Liver (tissue), 9 donors: ENCODE data around the gene ZNF142. TPM values are rescaled to one million over a fixed set of nuclear protein-coding genes. Genes with fewer than 3 reads are reported as not detected.

Experiments
- DNase-seq: peaks from one replicate; pipeline ENCODE4 v3.0.0-alpha.2; 2017; ENCODE audit warnings: low spot score
- H3K27ac ChIP-seq, 2 donors: one replicate each; pipeline ENCODE4 v1.7.0; 2013; ENCODE audit warnings: inconsistent platforms in 2 of 2, low read length in 2 of 2, control low read depth in 1 of 2, low read depth in 1 of 2, mild to moderate bottlenecking in 1 of 2
- H3K27me3 ChIP-seq, 4 donors: one replicate each; pipeline versions ENCODE4 v1.6.1 to v1.7.0; 2013; ENCODE audit warnings: low read length in 3 of 4, inconsistent platforms in 1 of 4, mild to moderate bottlenecking in 1 of 4, moderate library complexity in 1 of 4; ENCODE audit not compliant: control insufficient read depth in 4 of 4, insufficient read depth in 4 of 4
- H3K36me3 ChIP-seq, 4 donors: one replicate each; pipeline versions ENCODE4 v1.6.1 to v1.7.0; 2013; ENCODE audit warnings: low read length in 3 of 4, mild to moderate bottlenecking in 3 of 4, low read depth in 1 of 4, moderate library complexity in 1 of 4; ENCODE audit not compliant: control insufficient read depth in 4 of 4, insufficient read depth in 3 of 4
- H3K4me1 ChIP-seq, 4 donors: one replicate each; pipeline versions ENCODE4 v1.6.1 to v1.7.0; 2013; ENCODE audit warnings: low read length in 3 of 4, mild to moderate bottlenecking in 3 of 4, moderate library complexity in 1 of 4; ENCODE audit not compliant: control insufficient read depth in 4 of 4, insufficient read depth in 4 of 4
- H3K4me3 ChIP-seq, 3 donors: one replicate each; pipeline versions ENCODE4 v1.6.1 to v1.7.0; 2013; ENCODE audit warnings: low read length in 3 of 3, control low read depth in 1 of 3, low read depth in 1 of 3, mild to moderate bottlenecking in 1 of 3
- H3K9ac ChIP-seq, 2 donors: one replicate each; pipeline ENCODE4 v1.7.0; 2013; ENCODE audit warnings: low read length in 2 of 2, mild to moderate bottlenecking in 2 of 2, moderate library complexity in 2 of 2, control low read depth in 1 of 2, low read depth in 1 of 2
- H3K9me3 ChIP-seq, 4 donors: one replicate each; pipeline versions ENCODE4 v1.6.1 to v1.7.0; 2013; ENCODE audit warnings: low read length in 3 of 4; ENCODE audit not compliant: control insufficient read depth in 4 of 4
- EGR1 ChIP-seq, 2 donors: IDR thresholded peaks; 2 replicates each; pipeline ENCODE4 v1.6.1; 2016 to 2018; ENCODE audit warnings: antibody characterized with exemption in 2 of 2, low read depth in 2 of 2
- FOXA1 ChIP-seq: IDR thresholded peaks from 2 replicates; pipeline ENCODE4 v1.6.1; 2016; ENCODE audit warnings: antibody characterized with exemption
- FOXA2 ChIP-seq: IDR thresholded peaks from 2 replicates; pipeline ENCODE4 v1.6.1; 2016; ENCODE audit warnings: antibody characterized with exemption
- GABPA ChIP-seq, 2 donors: IDR thresholded peaks in 1 of 2; conservative IDR thresholded peaks in 1 of 2; 2 replicates each; pipeline ENCODE4 v1.6.1; 2016; ENCODE audit warnings: antibody characterized with exemption in 2 of 2, mild to moderate bottlenecking in 1 of 2, moderate library complexity in 1 of 2
- HNF4A ChIP-seq, 2 donors: conservative IDR thresholded peaks; 2 replicates each; pipeline ENCODE4 v1.6.1; 2016; ENCODE audit warnings: antibody characterized with exemption in 2 of 2, mild to moderate bottlenecking in 2 of 2
- HNF4G ChIP-seq: IDR thresholded peaks from 2 replicates; pipeline ENCODE4 v1.6.1; 2016; ENCODE audit warnings: antibody characterized with exemption
- JUND ChIP-seq, 2 donors: IDR thresholded peaks; 2 replicates each; pipeline ENCODE4 v1.6.1; 2016; ENCODE audit warnings: antibody characterized with exemption in 2 of 2
- MAX ChIP-seq: IDR thresholded peaks from 2 replicates; pipeline ENCODE4 v1.6.1; 2016; ENCODE audit warnings: antibody characterized with exemption
- NR2F2 ChIP-seq: IDR thresholded peaks from 2 replicates; pipeline ENCODE4 v1.6.1; 2016; ENCODE audit warnings: antibody characterized with exemption
- REST ChIP-seq: IDR thresholded peaks from 2 replicates; pipeline ENCODE4 v1.6.1; 2016; ENCODE audit warnings: antibody characterized with exemption, mild to moderate bottlenecking
- RXRA ChIP-seq, 2 donors: IDR thresholded peaks; 2 replicates each; pipeline ENCODE4 v1.6.1; 2017 to 2018; ENCODE audit warnings: antibody characterized with exemption in 2 of 2, mild to moderate bottlenecking in 1 of 2
- SP1 ChIP-seq: IDR thresholded peaks from 2 replicates; pipeline ENCODE4 v1.6.1; 2018; ENCODE audit warnings: antibody characterized with exemption, mild to moderate bottlenecking
- YY1 ChIP-seq: IDR thresholded peaks from 2 replicates; pipeline ENCODE4 v1.6.1; 2016; ENCODE audit warnings: antibody characterized with exemption, mild to moderate bottlenecking
- WGBS: extraction: QIAGEN DNeasy Blood & Tissue Kit; methylation state at CpG from one replicate; pipeline ENCODE4 v1.1.7; 2013; 5-methylcytosine and 5-hydroxymethylcytosine counted together
- polyA plus RNA-seq, 2 donors: library from polyadenylated mRNA; stranded (reverse) in 1 of 2; unstranded in 1 of 2; fragments of 200-250 nt in 1 of 2; fragments of >200 nt in 1 of 2; fragmentation: Nextera tagmentation in 1 of 2; extraction: Ambion mirVana in 1 of 2; gene quantifications; one replicate each; pipeline versions ENCODE4 v1.2.1 to v1.2.3, GENCODE V29; 2013 to 2015
- total RNA-seq, 2 donors: library from RNA; depleted of rRNA; stranded (reverse); fragments of >200 nt; gene quantifications; one replicate each; pipeline ENCODE4 v1.2.3, GENCODE V29; 2014
- TF ChIP-seq, protein P1 (sequence below): IDR thresholded peaks from 2 replicates; pipeline ENCODE4 v1.6.1; 2016; ENCODE audit warnings: antibody characterized with exemption
- TF ChIP-seq, protein P2 (sequence below): fragments of 150-350 bp; IDR thresholded peaks from 2 replicates; pipeline ENCODE4 v1.5.1; 2017; ENCODE audit warnings: improper control_type of control experiment, low read depth, low read length; ENCODE audit not compliant: missing input control
- donor health status: healthy.
- donor health status: healthy.
- donor health status: healthy.
- donor health status: healthy.
- donor health status: healthy.

The ZNF142 gene
- total and polyA plus RNA-seq, 4 donors, result 2.2 to 7.4 (median 4.8) TPM

GRCh38 chr2:218671654-218672566 lies 12.5 kb upstream of the ZNF142 start, which contains the start of the genes RNF25 and STK36:
Gene RNF25, minus strand, starts transcription at chr2:218672002. Its CDS starts 32 bp downstream, at chr2:218671970.
Gene STK36, plus strand, starts transcription at chr2:218672086. Its CDS starts 744 bp downstream, at chr2:218672830.
- Histone ChIP-seq H3K9me3 (no peaks in the 10 kb centered on the region), H3K4me1 (peaks cover 5 to 19% (median 16%) of the 10 kb centered on the region in 4 donors), H3K27me3 (no peaks in the 10 kb centered on the region), H3K9ac (peak within 1 kb of the TSS in 1 of 2 donors; percentile 66), H3K27ac (peak within 1 kb of the TSS; percentile 44 to 46), H3K4me3 (peak within 1 kb of the TSS; percentile 79 to 95 (median 92)), H3K36me3 (peaks cover 7 to 16% (median 11%) of the 10 kb centered on the region in 4 donors)
- 1% methylated on average over 49 of the region's 49 CpGs for WGBS
- DNase-seq, result peak; percentile 76
- no peak for TF ChIP-seq FOXA2
- peak; percentile 95 for TF ChIP-seq YY1
- TF ChIP-seq EGR1 (IDR thresholded peaks at IDR 0.05; ENCODE audit: low read depth in 2 of 2), result peak; percentile 44 to 71
- TF ChIP-seq HNF4G, result no peak
- peak; percentile 16 for TF ChIP-seq SP1
- TF ChIP-seq GABPA (IDR thresholded peaks at IDR 0.05 in 1 of 2, conservative IDR thresholded peaks at IDR 0.05 in 1 of 2), result peak; percentile 98 to 99
- peak; percentile 42 to 56 for TF ChIP-seq RXRA (IDR thresholded peaks at IDR 0.05)
- TF ChIP-seq JUND (IDR thresholded peaks at IDR 0.05), result no peak
- peak; percentile 81 for TF ChIP-seq MAX
- TF ChIP-seq NR2F2, result peak; percentile 44
- no peak for TF ChIP-seq REST

DNA sequence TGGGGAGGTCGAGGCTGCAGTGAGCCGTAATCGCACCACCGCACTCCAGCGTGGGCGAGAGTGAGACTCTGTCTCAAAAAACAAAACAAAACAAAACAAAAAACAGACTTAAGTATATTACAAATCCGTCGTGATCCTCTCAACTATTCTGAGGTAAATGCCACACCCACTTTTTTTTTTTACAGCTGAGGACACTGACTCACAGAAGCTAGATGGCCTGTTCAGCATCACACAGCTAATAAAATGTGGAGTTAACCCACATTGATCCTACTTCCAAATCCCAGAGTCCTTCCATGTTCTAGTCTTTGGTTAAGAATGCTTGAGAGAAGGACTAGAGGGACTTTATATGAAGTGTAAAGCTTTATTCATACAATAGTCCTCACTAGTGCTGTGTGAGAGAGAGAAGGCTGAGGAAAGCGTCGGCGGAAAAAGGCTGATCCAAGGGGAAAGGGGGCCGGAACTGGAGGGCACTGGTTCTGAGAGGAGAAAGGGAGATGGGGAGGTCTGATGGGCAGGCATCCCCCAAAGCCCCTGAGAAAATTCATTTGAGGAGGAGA lies 11.8 kb upstream of the ZNF142 start:
- Histone ChIP-seq H3K4me3 (peak overlapping the region; percentile 79 to 95 (median 92)), H3K27me3 (no peaks in the 10 kb centered on the region), H3K9ac (peak overlapping the region in 1 of 2 donors; percentile 43), H3K9me3 (no peaks in the 10 kb centered on the region), H3K27ac (peak overlapping the region in 1 of 2 donors; percentile 46), H3K4me1 (peaks cover 5 to 19% (median 16%) of the 10 kb centered on the region in 4 donors), H3K36me3 (peaks cover 7 to 21% (median 14%) of the 10 kb centered on the region in 4 donors)
- WGBS, result 44% methylated on average over 12 of the region's 12 CpGs
- no peak for DNase-seq
- TF ChIP-seq, protein P1, sequence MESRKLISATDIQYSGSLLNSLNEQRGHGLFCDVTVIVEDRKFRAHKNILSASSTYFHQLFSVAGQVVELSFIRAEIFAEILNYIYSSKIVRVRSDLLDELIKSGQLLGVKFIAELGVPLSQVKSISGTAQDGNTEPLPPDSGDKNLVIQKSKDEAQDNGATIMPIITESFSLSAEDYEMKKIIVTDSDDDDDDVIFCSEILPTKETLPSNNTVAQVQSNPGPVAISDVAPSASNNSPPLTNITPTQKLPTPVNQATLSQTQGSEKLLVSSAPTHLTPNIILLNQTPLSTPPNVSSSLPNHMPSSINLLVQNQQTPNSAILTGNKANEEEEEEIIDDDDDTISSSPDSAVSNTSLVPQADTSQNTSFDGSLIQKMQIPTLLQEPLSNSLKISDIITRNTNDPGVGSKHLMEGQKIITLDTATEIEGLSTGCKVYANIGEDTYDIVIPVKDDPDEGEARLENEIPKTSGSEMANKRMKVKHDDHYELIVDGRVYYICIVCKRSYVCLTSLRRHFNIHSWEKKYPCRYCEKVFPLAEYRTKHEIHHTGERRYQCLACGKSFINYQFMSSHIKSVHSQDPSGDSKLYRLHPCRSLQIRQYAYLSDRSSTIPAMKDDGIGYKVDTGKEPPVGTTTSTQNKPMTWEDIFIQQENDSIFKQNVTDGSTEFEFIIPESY, result no peak
- TF ChIP-seq NR2F2, result no peak
- TF ChIP-seq, protein P2, sequence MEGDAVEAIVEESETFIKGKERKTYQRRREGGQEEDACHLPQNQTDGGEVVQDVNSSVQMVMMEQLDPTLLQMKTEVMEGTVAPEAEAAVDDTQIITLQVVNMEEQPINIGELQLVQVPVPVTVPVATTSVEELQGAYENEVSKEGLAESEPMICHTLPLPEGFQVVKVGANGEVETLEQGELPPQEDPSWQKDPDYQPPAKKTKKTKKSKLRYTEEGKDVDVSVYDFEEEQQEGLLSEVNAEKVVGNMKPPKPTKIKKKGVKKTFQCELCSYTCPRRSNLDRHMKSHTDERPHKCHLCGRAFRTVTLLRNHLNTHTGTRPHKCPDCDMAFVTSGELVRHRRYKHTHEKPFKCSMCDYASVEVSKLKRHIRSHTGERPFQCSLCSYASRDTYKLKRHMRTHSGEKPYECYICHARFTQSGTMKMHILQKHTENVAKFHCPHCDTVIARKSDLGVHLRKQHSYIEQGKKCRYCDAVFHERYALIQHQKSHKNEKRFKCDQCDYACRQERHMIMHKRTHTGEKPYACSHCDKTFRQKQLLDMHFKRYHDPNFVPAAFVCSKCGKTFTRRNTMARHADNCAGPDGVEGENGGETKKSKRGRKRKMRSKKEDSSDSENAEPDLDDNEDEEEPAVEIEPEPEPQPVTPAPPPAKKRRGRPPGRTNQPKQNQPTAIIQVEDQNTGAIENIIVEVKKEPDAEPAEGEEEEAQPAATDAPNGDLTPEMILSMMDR, result no peak
- TF ChIP-seq HNF4A (conservative IDR thresholded peaks at IDR 0.05), result no peak
- TF ChIP-seq FOXA1, result no peak
- TF ChIP-seq MAX, result no peak
